Measurements from ENCODE around the gene FAM240B.

FAM240B gene

DNA sequence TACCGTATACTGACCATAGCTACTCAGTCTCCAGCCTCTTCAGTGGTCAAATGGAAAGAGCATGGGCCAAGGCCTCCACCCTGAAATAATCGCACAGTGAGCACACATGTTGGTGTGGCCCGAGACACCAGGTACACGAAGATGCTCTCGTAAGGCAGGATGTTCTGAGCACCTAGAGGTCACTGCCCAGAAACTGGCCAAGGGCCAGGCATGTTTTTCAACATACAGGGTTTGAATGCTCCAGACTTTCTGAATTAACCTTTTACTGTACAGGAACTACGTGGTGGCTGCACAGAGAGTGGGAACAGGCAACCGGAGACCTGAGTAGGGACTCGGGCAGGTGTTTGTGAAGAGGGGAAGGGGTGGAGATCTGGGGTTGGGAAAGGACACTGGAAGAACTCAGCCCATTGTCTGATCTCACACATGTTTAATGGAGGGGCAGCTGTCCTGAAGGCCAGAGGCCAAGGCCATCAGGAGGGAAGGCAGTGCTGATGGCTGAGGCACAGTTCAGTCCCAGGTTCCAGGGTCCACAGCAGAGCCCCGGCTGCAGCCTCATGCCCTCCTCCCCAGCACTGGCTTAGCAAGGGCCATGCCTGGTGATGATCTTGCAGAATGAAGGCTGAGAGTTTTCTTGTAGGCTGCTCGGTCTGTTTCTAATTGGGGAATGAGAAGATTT, 51.0 kb downstream of the FAM240B start:
- no peak for DNase-seq

DNA sequence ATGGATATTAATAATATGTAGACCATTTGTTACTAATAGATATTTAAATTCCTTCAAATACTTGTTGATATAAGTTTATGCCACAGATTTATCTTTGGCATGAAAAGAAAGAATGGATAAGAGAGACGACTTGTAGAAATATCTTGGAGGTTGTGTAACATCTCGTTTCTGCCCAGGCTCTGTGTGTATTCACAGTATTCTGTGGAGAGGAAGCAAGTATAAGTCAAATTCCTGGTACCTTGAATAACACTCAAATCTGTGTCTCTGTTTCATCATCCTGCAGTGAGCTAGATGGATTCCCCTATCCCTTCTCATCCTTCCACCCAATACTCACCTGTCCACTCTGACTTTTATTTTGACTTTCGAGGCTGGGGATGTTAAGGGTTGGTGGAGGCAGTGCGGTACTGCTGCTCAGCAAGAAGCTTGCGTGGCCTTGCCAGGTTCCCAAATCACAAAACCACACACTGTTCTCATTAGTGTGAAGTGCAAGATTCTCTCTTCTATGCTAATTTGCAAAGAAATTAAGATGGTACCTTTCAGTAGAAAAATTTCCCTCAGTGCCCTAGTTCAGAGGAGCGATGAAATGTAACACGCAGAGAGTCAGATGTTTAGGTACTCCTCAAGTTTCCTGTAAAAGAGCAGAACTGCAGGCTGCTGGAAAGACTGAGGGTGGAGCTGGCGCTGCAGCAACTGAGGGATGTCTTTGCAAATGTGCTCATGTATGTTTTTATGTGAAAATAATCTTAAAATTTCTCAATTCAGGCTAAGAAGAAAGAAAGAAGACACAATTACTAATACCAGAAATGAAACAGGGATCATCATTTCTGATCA, 57.0 kb downstream of the FAM240B start:
- no peak for DNase-seq

- no peak for DNase-seq
Observed at GRCh38 chr9:38659538-38659937, 60.4 kb downstream of the FAM240B start.

DNA sequence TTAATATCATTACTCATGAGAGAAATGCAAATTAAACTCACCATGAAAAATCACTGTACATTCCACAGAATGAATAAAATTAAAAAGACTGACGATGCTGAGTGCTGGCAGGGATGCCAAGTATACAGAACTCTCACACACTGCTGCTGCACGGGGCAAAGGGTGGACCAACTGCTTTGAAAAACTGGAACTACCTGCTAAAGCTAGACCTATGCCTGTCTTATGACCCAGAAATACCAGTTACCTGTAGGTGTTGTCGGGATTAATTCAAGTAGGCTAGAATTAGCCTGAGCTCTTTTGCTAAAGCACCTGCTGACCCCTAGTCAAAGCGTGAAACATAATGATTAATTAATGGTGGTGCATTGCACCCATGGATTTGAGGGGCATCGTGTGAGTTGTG, 63.0 kb downstream of the FAM240B start:
- no peak for DNase-seq

DNA sequence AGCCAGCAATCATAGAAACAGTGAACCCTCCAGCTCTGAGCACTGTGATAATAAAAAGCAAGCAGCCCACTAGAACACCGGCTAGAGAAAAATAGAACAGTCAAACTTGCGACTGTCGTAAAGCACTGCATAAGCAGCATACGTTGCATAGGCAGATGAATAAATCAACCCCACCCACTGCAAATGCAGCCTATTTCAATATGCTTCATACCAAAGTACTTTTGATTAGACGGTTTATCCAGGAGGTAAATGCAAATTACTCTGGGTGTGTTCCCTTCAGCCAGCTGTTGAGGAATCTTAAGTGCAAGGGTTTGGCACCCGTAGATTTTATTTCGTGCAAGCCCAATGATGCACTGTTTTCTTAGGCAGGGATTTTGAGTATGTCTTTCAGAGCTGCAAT, 67.4 kb downstream of the FAM240B start:
- DNase-seq = no peak

DNA sequence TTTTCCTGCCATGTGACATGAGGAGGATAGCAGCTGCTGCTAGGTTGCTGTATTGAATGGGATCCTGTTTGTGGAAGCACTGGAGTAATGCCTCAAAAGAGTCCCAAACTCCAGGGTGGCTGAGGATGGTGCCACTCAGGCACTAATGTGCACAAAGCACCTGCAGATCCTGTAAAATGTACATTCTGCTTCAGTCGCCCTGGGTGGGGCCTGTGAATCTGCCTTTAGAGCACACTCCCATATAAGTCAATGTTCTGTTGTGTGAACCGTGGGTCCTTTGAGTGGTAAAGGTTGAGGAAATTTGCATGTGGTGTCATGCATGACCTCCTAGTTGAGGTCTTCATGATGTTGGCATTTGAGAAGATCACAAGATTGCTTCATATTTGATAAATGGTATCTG, 67.9 kb downstream of the FAM240B start:
- no peak for DNase-seq

- DNase-seq = no peak
Observed at GRCh38 chr9:38651400-38652042, 68.4 kb downstream of the FAM240B start.

DNA sequence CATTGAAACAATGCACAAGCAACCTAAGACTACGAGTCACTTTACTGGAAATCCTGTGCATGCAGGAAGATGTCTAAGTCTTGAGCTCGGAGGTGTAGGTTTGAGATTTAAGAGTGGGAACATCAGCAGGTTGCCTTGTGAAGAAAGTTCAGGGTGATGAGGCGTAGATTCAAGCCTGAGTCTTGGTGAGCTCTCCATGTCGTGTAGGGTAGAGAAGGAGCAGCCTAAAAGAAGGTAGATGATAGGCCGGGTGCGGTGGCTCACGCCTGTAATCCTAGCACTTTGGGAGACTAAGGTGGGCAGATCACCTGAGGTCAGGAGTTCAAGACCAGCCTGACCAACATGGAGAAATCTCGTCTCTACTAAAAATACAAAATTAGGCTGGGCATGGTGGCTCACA, 69.4 kb downstream of the FAM240B start:
- DNase-seq = no peak

GRCh38 chr9:38649731-38650363, 70.1 kb downstream of the FAM240B start:
- no peak for DNase-seq

DNA sequence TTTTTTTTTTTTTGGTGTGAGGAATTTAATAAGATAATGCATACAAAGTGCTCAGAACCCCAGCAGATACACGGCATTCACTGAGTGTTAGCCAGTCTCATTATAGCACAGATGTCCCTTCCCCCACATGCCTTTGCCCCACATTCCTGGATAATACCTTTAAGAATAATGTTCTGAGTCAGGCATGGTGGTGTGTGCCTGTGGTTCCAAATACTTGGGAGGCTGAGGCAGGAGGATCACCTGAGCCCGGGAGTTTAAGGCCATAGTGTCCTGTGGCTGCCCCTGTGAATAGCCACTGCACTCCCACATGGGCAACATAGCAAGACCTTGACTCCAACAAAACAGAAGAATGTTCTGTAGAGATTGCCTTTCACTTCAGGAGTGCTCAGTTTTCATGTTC, 75.3 kb downstream of the FAM240B start:
- DNase-seq = no peak

Measured in SHP77 treated with DMSO at 0.1 percent for 48 hours (cell line).